HG02970 (cell line): ENCODE results near the gene AUP1.
"Not testable (repeated sequence)": the region's sequence is repeated elsewhere in the genome, so short reads cannot be mapped to it uniquely, and the experiment has no call there.

Source experiments
- ATAC-seq: cut with Tn5 transposase; IDR thresholded peaks from one replicate; pipeline ENCODE4 v1.9.1; 2021; ENCODE audit warnings: mild to moderate bottlenecking, moderate library complexity, moderate number of reproducible peaks; ENCODE audit not compliant: unreplicated experiment, low FRiP score

AUP1 gene

DNA sequence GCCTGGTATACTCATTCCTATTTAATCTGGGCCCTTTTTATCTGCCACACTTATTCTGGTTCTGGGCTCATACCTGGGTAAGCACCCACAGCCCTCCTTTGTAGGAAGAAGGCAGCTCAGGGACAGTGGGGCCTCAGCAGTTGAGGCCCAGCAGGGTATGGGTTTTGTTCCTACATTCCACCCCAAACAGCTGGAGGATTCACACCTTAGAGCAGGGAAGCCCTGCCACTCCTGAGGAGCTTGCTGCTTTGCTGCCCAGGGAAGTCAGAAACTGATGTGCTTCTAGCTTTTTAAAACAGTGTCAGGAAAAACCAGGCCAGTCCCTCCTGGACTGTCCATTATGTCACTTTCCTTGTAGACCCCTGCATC lies 28.9 kb downstream of the AUP1 start:
- no peak for ATAC-seq

DNA sequence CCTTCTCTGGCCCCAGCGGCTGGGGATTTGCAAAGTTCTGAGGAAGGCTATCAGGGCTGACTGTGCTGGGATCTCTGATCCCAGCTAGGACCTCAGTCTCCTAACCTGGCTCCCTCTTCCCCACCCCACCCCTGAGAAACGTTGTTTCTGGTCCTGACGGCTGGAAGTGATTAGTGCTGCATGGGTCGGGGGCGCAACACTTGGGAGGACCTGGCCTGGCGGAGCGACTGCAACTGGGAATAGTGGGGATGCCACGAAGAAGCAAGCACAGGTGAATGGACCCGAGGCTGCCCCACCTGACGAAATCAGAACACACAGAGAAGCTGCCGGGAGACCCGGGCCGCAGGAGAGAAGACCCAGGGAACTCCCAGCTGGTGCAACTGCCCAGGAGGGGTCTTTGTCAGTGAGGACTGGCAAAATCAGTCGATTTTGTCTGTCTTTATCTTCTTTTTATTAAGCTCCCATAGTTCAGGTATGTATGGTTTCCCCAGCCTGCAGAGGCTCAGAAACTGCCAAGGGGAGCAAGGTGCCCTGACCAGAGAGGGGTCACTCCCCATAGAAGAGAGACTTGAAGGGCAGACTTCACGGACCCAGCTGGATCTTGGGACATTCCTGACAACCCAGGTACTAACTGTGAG lies 29.4 kb downstream of the AUP1 start:
- ATAC-seq, result no peak

DNA sequence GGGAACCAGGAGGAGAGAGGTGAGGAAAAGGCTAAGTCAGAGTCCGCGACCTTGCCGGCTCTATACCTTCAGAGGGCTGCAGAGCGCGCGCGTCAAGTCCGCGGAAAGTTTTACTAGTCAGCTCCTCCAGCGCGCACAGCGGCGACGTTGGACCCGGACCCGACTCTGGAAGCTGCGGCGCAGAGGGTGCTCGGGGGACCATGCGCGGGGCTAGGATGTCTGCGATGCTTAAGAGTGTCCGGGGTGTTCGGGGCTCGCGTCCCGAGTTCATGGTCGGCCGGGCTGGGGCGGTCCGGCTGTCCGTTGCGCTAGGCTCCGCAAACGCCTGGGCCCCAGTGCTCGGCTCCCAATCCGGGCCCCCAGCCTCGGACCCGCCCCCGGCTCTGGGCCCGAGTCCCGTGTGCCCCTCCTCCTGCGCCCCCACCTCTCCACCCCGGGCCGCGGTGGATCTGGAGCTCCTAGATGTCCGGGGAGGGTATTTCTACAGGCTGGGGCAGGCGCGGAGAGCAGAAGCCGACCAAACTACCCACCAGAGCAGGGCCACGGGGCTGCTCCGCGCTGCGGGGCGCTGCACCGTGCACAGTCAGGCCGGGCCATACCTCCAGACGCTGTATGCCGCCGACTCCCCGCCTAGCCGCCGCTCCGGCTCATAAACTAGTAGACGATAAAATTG lies 30.1 kb downstream of the AUP1 start, which contains the start of gene LBX2:
TSS of gene LBX2 (minus strand) at position 337 of the 673 bp plus-strand sequence. CDS start at position 271, 66 bp downstream.
- ATAC-seq, result no peak

DNA sequence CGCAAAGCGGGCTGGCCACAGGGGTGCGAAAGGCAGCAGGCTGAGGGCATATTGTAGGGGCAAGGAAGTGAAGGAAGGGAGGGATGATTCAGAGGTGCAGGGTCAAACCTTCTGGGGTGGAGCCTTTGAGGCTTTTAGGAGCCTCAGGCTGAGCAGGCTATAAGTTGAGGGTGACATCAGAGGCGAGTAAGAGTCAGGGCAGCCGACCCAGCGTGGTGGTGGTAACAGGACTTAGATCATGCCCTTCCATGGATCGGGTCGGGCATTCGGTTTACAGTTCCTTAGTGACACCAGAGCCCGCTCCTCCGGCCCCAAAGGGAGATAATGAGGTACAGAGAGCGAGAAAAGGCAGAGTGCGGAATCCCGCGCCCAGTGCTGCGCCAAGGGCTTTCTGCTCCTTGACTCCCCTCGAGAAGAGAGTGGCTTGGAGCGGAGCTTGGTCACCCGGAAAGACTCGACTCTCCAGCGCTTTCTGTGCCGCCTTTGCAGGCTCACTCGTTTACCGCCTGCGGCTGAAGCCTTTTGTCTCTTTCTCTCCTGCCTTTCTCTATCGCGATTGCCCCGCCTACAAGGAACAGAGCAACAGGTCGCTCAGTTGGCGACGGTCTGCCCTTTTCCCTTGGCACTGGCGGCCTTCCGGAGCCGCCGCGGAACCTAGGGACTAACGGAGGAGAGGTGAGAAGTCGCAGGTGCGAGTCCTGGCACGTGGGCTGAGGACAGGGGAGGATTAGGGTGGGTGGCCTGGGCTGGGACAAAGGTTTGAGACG lies 30.8 kb downstream of the AUP1 start:
- no peak for ATAC-seq

DNA sequence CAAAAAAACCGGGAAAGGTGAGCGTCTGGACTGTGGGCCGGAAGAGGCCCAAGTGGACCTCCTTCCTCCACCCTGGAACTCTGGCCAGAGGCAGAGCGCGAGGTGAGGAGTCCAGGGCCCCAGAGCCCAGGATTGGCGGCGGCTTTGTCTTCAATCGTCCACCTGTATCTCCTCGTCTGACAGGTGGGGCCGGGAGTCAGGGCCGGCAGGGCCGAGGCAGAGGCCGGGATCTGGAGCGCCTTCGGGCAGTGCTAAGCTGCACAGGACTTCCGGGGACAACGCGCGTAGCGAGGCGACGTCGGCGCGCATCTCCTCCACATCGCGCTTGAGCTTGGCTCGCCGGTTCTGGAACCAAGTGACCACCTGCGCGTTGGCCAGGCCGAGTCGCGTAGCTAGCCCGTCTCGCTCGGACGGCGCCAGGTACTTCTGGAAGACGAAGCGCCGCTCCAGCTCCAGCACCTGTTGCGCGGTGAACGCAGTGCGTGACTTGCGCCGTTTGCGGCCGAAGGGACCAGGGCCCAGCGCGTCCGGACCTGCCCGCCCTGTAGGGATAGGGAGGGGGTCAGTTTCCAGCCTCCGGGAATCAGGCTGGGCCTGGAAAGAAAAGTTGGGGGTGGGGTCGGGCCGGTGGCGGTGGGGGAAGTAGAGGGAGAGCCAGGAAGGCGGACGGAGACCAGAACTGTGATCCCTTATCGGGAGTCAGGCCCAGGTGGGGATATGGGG lies 31.6 kb downstream of the AUP1 start:
- ATAC-seq, result no peak

DNA sequence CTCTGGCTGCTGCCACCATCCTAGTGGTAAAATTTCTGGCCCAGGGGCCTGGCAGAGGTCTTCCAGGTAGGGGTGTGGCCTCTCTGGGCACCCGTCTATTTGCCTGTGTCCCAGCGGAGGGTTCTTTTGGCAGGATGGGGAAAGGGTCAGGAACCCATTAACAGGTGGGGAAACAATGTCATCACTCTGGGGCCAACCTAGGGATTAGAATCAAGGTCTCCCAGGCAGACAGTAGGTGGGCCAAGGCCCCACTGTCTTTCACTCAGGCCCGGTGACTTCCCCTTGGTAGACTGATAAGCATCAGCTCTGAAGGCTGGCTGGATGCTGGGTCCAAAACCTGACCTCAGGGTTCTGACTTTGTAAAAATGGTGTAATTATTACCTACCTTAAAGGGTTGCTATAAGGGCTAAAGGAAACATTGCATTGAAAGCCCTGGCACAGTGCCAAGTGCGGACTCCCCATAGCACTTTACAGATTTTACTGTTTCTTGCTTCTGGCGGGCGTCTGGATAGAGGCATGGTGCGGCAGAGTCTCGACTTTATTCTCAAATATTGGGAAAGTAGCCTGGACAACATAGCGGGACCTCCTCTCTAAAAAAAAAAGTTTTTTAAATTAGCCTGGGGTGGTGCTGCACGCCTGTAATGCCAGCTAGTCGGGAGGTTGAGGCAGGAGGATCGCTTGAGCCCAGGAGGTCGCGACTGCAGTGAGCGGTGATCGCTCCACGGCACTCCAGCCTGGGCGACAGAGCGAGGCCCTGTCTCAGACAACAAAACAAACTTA lies 32.3 kb downstream of the AUP1 start:
- no peak for ATAC-seq

DNA sequence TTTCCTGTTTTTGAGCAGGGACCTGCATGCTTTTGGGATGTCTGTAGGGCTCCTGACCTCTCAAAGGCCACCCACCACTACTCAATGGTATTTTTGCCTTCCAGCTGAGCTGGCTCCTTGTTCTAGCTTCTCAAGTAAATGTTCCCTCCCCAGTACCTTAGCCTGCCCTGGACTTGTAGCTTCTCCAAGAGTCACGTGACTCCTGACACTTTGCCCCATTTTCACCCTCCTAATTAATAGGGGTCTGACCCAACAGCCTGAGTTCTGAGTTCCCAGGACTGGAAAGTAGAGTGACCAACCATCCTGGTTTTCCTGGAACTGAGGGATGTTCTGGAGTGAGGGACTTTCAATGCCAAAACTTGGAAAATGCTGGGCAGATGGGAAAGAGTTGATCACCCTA lies 34.1 kb downstream of the AUP1 start:
- no peak for ATAC-seq

DNA sequence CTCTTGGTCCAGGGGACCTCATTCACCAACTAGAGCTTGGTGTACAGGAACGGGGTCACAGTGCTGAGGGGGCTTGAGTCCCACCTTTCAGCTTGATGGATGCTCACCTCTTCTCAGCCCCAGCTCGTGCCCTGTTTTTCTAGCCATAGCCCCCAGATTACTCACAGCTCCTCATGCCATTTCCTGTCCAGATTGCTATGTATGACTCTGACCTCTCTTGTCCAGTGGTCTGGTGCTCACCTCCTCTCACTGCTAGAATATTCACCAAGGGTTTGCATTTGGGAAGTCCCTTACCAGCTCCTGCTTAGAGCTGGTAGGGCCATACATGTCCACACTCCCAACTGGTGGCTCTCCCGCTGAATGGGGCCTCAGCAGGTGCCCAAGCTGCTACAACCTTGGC lies 36.0 kb downstream of the AUP1 start:
- ATAC-seq, result no peak

DNA sequence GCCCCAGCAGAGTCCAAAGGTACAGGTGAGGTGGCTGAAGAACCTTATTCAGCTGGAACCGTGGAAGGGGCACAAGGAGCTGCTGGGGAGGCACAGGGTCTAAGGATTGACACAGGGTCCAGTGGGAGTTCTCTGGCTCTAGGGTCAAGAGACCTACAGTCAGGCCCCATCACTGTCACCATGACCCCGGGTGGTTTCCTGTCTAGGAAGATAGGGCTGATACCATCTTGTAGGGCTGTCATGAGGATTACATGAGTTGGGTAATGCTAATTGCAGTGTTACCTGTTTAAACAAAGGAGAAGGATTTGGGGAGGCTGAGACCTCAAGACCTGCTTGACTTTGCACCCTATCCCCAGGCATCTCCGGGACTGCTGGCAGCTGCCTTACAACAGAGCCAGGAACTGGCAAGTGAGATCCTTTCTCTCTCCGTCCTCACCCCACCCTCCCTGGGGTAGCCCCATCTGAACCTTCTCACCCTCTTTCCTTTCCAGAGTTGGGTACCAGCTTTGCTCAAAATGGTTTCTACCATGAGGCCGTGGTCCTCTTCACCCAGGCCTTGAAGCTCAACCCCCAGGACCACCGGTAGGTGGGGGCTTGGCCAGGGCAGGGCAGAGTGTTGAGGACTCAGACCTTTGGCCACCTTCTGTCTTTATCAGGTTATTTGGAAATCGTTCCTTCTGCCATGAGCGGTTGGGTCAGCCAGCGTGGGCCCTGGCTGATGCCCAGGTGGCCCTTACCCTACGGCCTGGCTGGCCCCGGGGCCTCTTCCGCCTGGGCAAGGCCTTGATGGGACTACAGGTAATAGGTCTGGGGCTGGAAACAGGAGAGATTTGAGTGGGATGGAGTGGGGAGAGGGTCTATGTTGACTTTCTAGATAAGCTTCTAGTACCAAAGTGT lies 37.6 kb downstream of the AUP1 start:
- ATAC-seq, result no peak

DNA sequence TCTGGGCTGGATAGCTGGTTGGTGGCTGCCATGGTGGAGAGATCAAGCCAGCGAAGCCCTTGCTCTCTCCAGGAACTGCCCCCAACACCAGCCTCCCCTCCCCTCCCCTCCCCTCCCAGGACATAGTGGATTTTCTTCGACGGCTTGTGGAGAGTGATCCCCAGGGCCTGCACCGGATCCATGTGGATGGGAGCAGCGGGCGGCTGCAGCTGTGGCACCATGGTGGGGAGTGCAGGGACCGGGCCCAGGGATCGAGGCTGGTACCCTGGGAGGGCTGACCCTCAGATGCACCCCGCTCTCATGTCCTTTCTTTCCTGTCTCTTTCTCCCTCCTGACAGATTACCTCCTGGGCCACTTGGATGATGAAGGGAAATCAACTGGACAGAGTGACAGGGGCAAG lies 39.6 kb downstream of the AUP1 start:
- no peak for ATAC-seq

DNA sequence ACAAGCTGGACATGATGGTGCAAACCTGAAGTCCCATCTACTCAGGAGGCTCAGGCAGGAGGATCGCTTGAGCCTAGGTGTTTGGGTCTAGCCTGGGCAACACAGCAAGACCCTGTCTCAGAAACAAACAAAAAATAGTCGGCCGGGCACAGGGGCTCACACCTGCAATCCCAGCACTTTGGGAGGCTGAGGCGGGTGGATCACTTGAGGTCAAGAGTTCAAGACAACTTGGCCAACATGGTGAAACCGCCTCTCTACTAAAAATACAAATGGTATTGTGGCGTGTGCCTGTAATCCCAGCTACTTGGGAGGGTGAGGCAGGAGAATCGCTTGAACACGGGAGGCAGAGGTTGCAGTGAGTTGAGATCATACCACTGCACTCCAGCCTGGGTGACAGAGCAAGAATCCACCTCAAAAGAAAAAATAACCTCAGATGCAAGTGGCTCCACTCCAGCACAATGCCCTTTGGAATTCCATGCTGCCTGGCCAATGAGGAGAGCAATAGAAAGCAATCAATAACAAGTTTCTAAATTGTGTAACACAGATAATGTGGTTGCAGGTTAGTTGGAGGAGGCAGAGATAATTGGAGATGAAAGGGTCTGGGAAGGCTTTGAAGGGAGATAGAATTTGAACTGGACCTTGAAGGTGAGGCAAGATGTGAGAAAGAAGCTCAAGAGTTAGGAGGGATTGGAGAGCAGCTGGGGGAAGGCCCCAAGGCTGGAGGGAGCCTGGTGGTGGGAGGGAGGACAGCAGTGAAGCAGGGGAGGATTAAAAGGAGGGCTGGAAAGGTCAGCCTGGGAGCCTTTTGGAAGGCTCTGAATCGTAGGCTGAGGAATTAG lies 40.6 kb downstream of the AUP1 start:
- no peak for ATAC-seq

DNA sequence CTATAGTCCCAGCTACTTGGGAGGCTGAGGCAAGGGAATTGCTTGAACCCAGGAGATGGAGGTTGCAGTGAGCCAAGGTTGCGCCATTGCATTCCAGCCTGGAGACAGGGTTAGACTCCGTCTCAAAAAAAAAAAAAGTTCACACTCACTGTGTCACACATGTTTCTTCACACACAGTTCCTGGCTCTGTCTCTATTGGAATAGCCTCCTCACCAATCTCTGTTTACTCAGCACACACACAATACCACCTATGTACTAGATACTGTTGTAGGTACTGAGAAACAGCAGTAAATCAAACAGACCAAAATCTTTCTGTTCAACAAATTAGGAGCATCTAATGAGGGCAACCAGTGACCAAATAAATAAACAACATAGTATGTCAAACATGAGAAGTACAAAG lies 43.4 kb downstream of the AUP1 start:
- ATAC-seq, result no peak

DNA sequence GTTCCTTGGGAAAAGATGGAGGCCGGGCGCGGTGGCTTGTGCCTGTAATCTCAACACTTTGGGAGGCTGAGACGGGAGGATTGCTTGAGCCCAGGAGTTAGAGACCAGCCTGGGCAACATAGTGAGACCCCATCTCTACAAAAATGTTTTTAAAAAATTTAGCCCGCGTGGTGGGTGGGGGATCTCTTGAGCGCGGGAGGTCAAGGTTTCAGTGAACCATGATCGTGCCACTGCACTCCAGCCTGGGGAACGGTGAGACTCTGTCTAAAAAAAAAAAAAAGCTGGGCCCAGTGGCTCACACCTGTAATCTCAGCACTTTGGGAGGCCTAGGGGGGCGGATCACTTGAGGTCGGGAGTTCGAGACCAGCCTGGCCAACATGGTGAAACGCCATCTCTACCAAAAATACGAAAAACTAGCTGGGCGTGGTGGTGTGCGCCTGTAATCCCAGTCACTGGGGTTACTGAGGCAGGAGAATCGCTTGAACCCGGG lies 45.8 kb downstream of the AUP1 start:
- ATAC-seq, result not testable (repeated sequence)

DNA sequence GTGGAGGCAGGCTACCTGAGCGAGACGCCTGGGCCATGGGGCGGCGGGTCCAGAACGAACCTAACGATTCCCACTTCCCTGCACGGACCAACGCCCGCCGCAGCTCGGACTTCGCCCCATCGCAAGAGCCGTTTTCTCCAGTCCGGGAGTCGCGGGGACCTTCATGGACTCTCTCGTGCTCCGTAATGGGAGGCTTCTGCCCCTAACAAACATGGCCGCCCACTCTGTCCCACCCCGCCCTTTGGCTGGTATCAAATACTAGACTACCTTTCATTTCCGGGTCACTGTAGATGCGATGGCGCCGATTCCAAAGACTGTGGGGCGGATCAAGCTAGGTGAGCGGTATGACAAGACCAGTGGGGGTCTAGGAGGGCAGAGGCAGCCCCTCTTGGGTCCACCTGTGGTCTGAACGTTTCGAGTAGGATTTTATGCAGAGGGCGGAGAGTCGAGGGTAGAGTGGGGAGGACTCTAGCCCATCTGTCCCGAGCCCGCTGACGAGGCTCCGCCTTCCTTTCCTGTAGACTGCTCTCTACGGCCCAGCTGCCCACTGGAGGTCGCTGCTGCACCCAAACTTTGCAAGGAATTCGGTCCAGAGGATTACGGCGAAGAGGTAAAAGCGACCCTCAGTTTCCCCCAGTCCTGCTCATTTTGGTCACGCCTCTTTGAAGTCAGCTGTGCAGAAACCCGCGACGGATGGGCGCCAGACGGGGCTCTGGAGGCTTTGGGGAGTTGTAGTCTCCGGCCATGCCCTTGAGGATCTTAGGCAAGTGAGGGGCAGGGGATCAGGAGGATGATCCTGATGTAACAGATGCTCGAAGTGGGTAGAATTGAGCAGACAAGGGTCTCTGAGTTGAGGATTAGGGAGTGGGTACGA lies 46.5 kb downstream of the AUP1 start, which contains the start of the genes CCDC142 and TTC31:
TSS of gene CCDC142 (minus strand) at position 198 of the 874 bp plus-strand sequence. CDS start at position 37, 161 bp downstream.
TSS of gene TTC31 (plus strand) at position 281 of the 874 bp plus-strand sequence. CDS start at position 296, 15 bp downstream.
- ATAC-seq, result peak; percentile 86

DNA sequence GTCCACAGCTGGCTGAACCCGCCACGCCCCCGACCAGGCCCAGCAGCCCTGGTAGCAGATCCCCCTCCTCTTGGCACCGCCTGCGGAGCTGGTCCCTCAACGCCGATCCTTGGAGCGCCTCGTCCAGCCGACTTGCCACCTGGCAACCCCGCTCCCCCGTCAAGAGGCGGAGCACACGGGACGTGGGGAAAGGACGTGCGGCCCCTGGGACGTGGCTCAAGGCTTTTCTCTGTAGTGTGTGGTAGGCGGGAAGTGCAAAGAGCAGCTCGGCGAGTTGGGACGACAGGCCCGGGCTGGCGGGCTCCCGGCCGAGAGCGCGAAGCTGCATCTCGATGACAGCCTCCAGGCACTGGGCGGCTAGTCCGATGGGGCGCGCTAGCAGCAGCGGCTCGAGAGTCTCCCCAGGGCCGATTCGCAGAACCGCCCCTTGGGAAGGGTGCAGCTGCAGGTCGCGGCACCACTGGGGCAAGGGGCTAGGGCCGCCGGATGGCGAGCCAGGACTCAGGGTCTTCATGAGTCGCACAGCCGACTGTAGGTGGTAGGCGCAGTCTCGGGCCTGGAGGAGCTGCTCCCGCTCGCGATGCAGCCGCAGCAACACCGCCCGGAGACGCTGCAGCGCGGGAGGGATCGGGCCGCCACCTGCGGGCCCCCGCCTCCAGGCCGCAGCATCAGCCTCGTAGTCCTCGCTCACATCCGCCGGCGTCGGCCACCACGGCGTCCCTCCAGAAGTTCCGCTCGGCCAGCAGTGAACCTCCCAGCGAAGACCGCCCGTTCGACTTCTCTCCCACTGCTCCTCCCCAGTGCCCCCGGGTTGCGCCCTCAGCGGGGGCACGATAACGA lies 47.3 kb downstream of the AUP1 start:
- ATAC-seq, result peak; percentile 37

DNA sequence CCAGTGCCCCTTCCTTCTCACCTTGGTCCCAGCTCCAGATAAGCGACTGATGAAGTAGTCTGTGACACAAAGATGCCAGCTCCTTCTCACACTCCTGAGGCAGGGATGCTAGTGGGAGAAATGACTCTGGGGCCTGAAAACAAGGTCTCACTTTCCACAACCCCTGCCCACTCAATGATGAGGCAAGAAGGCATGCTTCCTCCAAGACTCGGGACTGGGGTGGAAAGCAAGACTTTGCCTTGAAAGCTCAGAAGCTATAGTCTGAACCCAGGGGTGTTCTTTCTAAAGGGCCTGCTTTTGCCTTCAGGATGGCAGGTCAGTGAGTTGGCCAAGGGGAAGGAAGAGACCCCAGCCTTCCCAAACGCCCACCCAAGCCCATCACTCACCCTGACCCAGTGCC lies 48.1 kb downstream of the AUP1 start:
- no peak for ATAC-seq
